NCI-H2196 (cell line): ENCODE data around the gene HNRNPUL2.

Experiments
- DNase-seq: peaks from one replicate; lab custom pipeline; 2025; ENCODE audit not compliant: unreplicated experiment; lab: John Stamatoyannopoulos, UW

The HNRNPUL2 gene

DNA sequence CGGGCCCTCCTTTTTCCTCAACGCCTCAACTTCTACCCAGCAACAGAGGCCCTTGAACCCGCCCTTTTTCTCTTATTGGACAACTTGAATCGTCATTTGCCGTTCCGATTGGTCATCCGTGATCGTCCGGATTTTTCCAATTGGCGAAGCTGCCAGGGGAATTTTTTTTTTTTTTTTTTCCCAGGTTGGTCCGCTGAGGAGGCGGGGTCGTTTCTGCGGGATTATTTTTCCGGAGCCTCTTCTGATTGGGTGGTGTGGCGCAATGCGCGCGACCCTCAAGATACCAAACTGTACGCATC is 564 bp upstream of the HNRNPUL2 start:
- peak; percentile 97 for DNase-seq

DNA sequence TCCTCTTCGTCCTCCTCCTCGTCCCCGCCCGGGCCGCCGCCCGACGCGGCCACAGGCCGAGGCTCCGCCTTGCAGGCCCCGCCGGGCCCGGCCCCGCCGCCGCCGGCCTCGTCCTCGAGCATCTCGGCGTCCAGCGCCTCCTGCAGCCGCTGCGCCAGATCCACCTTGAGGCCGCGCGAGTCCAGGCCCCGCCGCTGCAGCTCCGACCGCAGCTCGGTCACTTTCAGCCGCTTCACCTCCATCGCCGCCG is 417 bp downstream of the HNRNPUL2 start:
- DNase-seq, result no peak

DNA sequence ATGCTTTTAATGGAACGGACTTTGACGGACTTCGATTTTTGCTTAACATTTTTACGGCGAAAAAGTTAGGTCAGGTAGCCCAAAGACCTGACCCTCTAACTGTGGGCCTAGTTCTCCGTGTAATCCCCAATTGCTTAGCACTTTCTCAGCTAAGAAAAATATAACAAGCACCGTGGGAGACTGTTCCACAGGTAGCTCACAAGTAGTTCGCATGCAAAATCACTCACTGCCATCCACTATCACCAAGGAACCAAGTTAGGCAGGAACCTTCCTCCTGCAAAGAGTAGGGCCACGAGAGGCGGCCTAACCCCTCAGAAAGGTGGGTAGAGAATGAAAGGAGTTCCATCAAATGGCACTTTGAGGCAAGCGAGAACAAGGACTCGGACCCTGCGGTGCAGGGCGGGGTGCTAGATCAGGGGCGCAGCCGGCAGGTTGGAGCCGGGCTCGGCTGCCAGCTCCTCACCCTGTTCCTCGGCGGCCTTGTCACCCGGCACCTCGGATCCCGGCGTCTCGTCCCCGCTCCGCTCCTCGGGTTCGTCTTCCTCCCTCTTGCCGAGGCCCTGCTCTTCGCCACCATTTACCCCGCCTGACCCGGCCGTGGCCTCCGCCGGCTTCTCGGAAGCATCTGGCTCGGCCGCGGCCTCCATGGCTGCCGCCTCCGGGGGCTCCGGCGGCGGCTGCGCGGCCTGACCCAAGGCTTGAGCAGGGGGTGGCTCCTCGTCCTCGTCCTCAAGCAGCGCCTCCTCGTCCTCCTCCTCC is 922 bp downstream of the HNRNPUL2 start:
- DNase-seq, result peak; percentile 25

DNA sequence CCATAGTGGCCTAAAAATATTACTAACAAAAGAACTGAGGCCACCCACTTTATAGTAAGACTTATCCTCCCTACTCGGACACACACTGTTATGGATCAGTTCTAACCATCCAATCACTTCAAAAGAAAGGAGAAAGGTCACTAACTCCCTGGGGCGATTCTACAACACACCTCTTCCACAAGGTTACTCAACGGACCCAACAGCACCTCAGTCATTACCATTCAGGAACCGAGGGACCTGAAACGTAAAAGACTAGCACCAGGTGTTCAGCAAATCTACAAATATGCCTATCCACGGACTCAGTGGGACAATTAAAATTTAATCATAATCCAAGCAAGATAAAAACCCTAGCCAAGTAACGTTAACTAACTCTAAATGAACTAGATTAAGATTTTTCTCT is 1.6 kb downstream of the HNRNPUL2 start:
- no peak for DNase-seq

- no peak for DNase-seq
Measured at GRCh38 chr11:62724171-62724570, 3.1 kb downstream of the HNRNPUL2 start.

GRCh38 chr11:62721994-62722393 is 5.3 kb downstream of the HNRNPUL2 start:
- no peak for DNase-seq

GRCh38 chr11:62719302-62719978 is 7.8 kb downstream of the HNRNPUL2 start:
- no peak for DNase-seq

GRCh38 chr11:62716816-62717215 is 10.4 kb downstream of the HNRNPUL2 start:
- no peak for DNase-seq

GRCh38 chr11:62716206-62716605 is 11.1 kb downstream of the HNRNPUL2 start:
- DNase-seq, result no peak

DNA sequence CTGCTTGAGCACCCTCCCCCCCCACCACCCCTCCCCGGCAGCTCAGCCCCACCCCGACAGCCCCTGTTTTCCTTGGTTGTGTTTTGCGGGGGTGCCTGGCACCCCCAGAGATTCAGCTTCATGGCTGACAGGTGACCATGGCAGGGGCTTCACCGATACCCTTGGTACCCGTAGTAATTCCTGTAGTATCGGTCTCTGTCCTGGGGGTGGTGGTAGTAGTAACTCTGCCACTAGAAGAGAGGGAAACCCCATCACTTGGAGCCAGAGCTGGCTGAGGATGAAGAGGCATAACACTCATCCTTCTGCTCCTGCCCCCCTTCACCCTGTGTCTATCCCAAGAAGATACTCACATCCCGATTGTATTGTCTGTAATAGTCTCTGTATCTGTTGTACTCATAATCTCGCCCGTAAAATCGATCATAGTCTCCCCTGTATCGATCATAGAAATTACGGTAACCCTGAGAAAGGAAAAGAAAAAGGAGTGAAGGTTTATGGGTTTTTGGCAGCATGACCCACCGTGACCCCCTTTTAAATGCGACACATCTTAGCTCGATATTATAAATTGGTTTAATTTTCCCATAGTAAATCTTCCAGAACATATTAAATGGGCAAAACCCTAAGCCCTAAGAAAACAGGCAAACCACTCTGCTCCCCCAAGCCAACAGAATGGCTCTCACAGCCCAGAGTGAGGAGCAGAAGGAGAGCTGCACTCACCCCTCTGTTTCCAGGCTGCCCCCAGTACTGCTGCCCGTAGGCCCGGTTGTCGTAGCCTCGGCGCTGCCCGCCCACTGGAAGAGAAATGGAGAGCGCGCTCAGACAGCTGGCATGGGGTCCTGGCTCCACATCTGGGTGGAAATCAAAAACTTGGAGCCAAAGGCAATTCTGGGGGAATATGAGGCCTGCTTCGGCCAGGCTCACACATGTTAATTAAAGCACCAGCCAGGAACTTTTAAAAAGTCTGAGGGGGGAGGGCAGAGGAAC is 11.8 kb downstream of the HNRNPUL2 start:
- no peak for DNase-seq

GRCh38 chr11:62713343-62713742 is 13.9 kb downstream of the HNRNPUL2 start:
- no peak for DNase-seq

DNA sequence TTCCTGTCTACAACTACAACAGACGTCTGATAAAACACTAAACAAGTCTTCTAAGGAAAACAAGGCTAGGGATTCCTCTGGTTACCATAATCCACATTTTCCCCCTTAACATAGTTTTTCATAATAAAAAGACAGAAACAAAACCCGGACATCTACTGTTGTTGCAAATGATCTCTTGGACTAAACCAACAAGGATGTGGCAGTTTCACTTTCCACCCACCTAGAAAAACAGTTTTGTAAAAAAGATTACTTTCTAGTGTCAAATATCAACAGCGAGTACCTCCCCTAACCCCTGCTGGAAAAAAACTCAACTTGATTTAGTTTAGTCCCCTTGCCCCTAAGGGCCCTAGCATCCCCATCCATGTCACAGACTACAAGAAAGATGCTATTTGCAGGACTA is 14.4 kb downstream of the HNRNPUL2 start:
- DNase-seq, result no peak

- no peak for DNase-seq
Measured at GRCh38 chr11:62712276-62712812, 14.9 kb downstream of the HNRNPUL2 start.

GRCh38 chr11:62710001-62710345 is 17.3 kb downstream of the HNRNPUL2 start:
- peak; percentile 57 for DNase-seq

DNA sequence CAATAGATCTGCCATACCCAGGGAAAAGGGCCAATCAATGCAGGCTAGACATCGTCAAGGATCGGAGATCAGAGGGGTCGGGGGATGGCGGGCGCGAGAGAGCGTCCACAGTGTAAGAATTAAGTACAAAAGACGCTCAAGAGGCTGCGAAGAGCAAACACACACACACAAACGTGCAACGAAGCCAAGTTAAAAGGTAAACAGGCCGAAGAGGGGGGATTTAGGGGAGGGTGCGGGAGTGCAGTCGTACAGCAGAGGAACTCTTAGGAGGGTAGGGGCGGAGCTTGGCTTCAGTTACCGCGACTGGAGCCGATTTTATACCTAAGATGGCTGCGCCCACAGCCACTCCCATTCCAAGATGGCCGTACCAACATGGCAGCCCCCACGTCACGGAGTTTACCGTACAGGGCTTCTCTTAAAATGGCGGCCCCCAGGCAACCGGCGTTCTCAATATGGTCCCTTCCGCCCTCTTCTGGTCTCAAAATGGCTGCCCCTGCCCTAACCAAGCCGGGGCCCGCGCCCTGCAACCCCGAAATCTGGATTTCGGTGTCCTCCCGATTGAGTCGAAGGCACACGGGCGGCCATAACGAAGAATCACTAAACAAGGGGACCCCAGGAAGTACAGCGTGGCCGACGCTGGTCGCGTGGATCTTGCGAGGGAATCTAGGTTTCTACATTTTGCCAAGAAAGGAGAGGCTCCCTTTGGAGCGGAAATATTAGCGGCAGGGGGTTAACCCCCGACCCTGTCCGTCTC is 17.8 kb downstream of the HNRNPUL2 start:
- peak; percentile 99 for DNase-seq

DNA sequence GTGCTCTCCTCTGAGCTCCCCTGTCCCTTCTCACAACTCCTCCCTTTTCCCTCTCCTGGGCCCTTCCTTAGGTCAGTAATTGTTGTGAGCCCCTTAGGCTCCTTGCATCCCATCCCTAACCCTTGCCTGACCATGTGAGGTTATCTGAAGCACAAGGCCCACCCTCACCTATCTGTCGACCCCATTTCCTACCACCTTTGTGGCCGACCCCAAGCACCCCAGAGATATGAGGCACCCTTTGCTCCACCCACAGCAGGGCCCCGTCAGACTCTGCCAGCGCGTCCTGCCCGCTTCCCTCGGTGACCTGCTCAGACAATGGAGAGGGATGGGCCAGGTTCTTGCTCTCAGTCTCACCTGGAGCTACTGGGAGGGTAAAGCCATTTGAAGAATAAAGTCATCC is 18.5 kb downstream of the HNRNPUL2 start:
- no peak for DNase-seq

DNA sequence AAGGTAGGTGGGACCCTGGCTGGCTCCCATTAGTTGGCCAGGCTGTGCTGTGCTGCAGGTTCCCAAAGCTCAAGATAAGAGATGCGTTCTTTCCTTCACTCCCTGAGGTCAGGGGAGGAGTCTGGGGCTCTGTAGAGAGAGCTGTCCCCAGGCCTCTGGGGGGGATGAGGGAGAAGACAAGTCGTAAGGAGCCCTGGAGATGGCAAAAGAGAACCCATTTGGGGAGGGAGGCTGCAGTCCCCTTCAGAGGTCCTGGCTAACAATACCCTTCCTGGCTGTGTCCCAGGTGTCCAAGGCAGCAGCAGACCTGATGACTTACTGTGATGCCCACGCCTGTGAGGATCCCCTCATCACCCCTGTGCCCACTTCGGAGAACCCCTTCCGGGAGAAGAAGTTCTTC is 18.9 kb downstream of the HNRNPUL2 start:
- no peak for DNase-seq

- peak; percentile 19 for DNase-seq
Measured at GRCh38 chr11:62707277-62707861, 19.9 kb downstream of the HNRNPUL2 start, which contains the start of the genes BSCL2 and GNG3. BSCL2 (minus strand) TSS chr11:62707424; CDS start chr11:62707195, 229 bp downstream. GNG3 (plus strand) TSS chr11:62707676; CDS start chr11:62708296, 620 bp downstream.

GRCh38 chr11:62706850-62707247 is 20.4 kb downstream of the HNRNPUL2 start:
- no peak for DNase-seq
